Breast epithelium (tissue), 4 donors: ENCODE measurements around the gene GPHN. TPM values are rescaled to one million over a fixed set of nuclear protein-coding genes. Genes with fewer than 3 reads are reported as not detected.

Experiments
- DNase-seq, 2 donors: peaks; one replicate each; pipeline ENCODE4 v3.0.0-alpha.2; 2019; ENCODE audit warnings: low spot score in 2 of 2
- H3K27ac ChIP-seq, 2 donors: fragments of 200-600 bp; sonication (generic) in 1 of 2; one replicate each; pipeline ENCODE4 v1.5.1; 2016 to 2019; ENCODE audit warnings: mild to moderate bottlenecking in 1 of 2
- H3K27me3 ChIP-seq, 2 donors: fragments of 200-600 bp; sonication (generic) in 1 of 2; one replicate each; pipeline versions ENCODE4 v1.5.1 to v1.6.0; 2017 to 2019; ENCODE audit warnings: control low read depth in 1 of 2, mild to moderate bottlenecking in 1 of 2
- H3K36me3 ChIP-seq: fragments of 200-600 bp; one replicate; pipeline ENCODE4 v1.5.1; 2019
- H3K4me1 ChIP-seq, 2 donors: fragments of 200-600 bp; sonication (generic); one replicate each; pipeline ENCODE4 v1.5.1; 2016 to 2019; ENCODE audit warnings: control low read depth in 1 of 2
- H3K4me3 ChIP-seq, 3 donors: fragments of 200-600 bp; sonication (generic); 1 replicate in 2 of 3; 2 replicates in 1 of 3; pipeline ENCODE4 v1.5.1; 2016 to 2019; ENCODE audit warnings: mild to moderate bottlenecking in 3 of 3, moderate library complexity in 2 of 3
- H3K9me3 ChIP-seq, 2 donors: fragments of 200-600 bp; sonication (generic) in 1 of 2; one replicate each; pipeline ENCODE4 v1.5.1; 2016 to 2019; ENCODE audit warnings: control low read depth in 1 of 2
- CTCF ChIP-seq, 3 donors: fragments of 450-650 bp; IDR thresholded peaks; one replicate each; pipeline ENCODE4 v1.5.1; 2016 to 2017; ENCODE audit warnings: antibody characterized with exemption in 3 of 3, mild to moderate bottlenecking in 3 of 3, moderate library complexity in 3 of 3
- POLR2A ChIP-seq: fragments of 450-650 bp; IDR thresholded peaks from one replicate; pipeline ENCODE4 v1.6.1; 2016; ENCODE audit warnings: antibody characterized with exemption, mild to moderate bottlenecking, moderate library complexity
- POLR2AphosphoS5 ChIP-seq, 3 donors: sonication (generic); formaldehyde crosslinking; IDR thresholded peaks; one replicate each; pipeline ENCODE4 v1.6.1; 2017; ENCODE audit warnings: antibody characterized with exemption in 3 of 3
- intact Hi-C: fragments of 100-400 bp; cut with DNase I; formaldehyde crosslinking; loops from one replicate; pipeline ENCODE4 v1.15.1; 2023; ENCODE audit warnings: low total_unique reads
- total RNA-seq, 3 donors: library from RNA; depleted of rRNA; stranded (reverse); fragments of >200 nt; gene quantifications; one replicate each; pipeline ENCODE4 v1.1.0, GENCODE V29; 2016

Gene GPHN
- total RNA-seq, 3 donors from 2014 or later = 20.9 to 39.0 (median 24.9) TPM

GRCh38 chr14:66842911-66843512 is 335.1 kb downstream of the GPHN start:
- H3K9me3 ChIP-seq = no peaks in the 10 kb centered on the region
- no peak overlapping the region for H3K4me3 ChIP-seq
- TF ChIP-seq POLR2A (no peak), CTCF (IDR thresholded peaks at IDR 0.05) (no peak), POLR2AphosphoS5 (IDR thresholded peaks at IDR 0.05) (no peak)
- DNase-seq = no peak
- H3K4me1 ChIP-seq = no peaks in the 10 kb centered on the region
- no peaks in the 10 kb centered on the region for H3K36me3 ChIP-seq
- no peaks in the 10 kb centered on the region for H3K27me3 ChIP-seq
- no peak overlapping the region for H3K27ac ChIP-seq
- intact Hi-C loops = no loop called here

- H3K4me3 ChIP-seq = no peak overlapping the region
- no peak overlapping the region for H3K27ac ChIP-seq
- no peaks in the 10 kb centered on the region for H3K9me3 ChIP-seq
- no peaks in the 10 kb centered on the region for H3K36me3 ChIP-seq
- H3K4me1 ChIP-seq = no peaks in the 10 kb centered on the region
- TF ChIP-seq CTCF (IDR thresholded peaks at IDR 0.05) (no peak), POLR2AphosphoS5 (IDR thresholded peaks at IDR 0.05) (no peak)
- intact Hi-C loops = no loop called here
- H3K27me3 ChIP-seq = no peaks in the 10 kb centered on the region
- no peak for DNase-seq
Measured at GRCh38 chr14:66850258-66850888, 342.4 kb downstream of the GPHN start.

GRCh38 chr14:66853311-66853710 is 345.4 kb downstream of the GPHN start:
- TF ChIP-seq POLR2AphosphoS5 (IDR thresholded peaks at IDR 0.05) (no peak), CTCF (IDR thresholded peaks at IDR 0.05) (no peak), POLR2A (no peak)
- intact Hi-C loops = no loop called here
- H3K27me3 ChIP-seq = no peaks in the 10 kb centered on the region
- no peaks in the 10 kb centered on the region for H3K4me1 ChIP-seq
- no peaks in the 10 kb centered on the region for H3K36me3 ChIP-seq
- no peak overlapping the region for H3K27ac ChIP-seq
- H3K9me3 ChIP-seq = no peaks in the 10 kb centered on the region
- no peak for DNase-seq
- no peak overlapping the region for H3K4me3 ChIP-seq

GRCh38 chr14:66857867-66858266 is 349.9 kb downstream of the GPHN start:
- H3K4me3 ChIP-seq = no peak overlapping the region
- H3K4me1 ChIP-seq = no peaks in the 10 kb centered on the region
- H3K27me3 ChIP-seq = no peaks in the 10 kb centered on the region
- H3K27ac ChIP-seq = no peak overlapping the region
- H3K36me3 ChIP-seq = no peaks in the 10 kb centered on the region
- no peak for DNase-seq
- H3K9me3 ChIP-seq = no peaks in the 10 kb centered on the region
- TF ChIP-seq CTCF (IDR thresholded peaks at IDR 0.05) = no peak
- no peak for TF ChIP-seq POLR2A
- TF ChIP-seq POLR2AphosphoS5 (IDR thresholded peaks at IDR 0.05) = no peak
- intact Hi-C loops = no loop called here

DNA sequence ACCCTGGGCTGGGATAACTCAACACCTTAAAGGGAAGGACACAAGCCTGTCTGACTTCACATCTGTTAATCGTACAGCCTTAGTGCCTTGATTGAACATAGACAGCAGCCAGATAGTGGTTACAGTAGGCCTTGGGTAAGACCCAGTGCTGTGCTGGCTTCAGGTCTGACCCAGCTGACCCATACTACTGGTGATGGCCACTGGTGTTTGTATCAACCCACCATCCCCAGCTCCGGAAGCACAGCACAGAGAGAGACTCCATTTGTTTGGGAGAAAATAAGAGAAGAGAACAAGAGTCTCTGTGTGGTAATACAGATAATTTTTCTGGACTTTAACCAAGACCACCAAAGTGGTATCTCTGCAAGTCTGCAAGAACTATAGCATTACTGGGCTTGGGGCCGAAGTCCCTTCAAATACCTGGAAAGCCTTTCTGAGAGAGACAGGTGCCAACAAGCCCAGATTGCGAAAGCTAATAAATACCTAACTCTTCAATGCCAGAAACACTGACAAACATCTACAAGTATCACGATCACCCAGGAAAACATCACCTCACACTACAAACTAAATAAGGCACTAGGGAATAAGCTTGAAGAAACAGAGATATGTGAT is 351.2 kb downstream of the GPHN start:
- no peaks in the 10 kb centered on the region for H3K4me1 ChIP-seq
- intact Hi-C loops = no loop called here
- TF ChIP-seq POLR2AphosphoS5 (IDR thresholded peaks at IDR 0.05) (no peak), POLR2A (no peak), CTCF (IDR thresholded peaks at IDR 0.05) (no peak)

More for the DNA sequence above, 351.2 kb downstream of the GPHN start:
- Histone ChIP-seq H3K27me3 (no peaks in the 10 kb centered on the region), H3K27ac (no peak overlapping the region), H3K9me3 (no peaks in the 10 kb centered on the region), H3K4me3 (no peak overlapping the region), H3K36me3 (no peaks in the 10 kb centered on the region)
- DNase-seq = no peak
